Activated CD8-positive, alpha-beta memory T cell treated with anti-CD3 and anti-CD28 coated beads for 48 hours (primary cell): ENCODE results near the gene KCTD16.

Experiments
- DNase-seq, 3 experiments: peaks; one replicate each; pipeline ENCODE4 v3.0.0-alpha.2; 2020; ENCODE audit warnings: low read depth in 2 of 3, low spot score in 2 of 3

KCTD16 gene

DNA sequence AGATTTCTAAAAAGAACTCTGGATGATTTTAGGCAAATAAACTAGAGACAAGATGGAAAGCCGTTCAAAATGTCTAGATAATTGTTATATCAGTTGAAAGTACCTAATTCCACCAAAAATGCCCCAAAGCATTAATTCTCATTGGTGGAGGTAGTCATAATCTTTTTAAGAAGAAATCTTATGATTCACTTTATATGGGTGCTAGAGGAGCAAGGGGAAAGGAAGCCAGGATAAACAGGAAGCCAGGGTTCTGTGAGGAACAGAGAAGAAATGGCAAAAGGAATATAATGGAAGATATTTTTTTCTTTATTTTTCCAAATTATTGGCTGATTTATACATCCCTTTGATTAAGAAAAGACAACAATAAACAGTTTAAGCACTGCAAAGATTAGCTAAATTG lies 8.0 kb upstream of the KCTD16 start:
- no peak for DNase-seq

DNA sequence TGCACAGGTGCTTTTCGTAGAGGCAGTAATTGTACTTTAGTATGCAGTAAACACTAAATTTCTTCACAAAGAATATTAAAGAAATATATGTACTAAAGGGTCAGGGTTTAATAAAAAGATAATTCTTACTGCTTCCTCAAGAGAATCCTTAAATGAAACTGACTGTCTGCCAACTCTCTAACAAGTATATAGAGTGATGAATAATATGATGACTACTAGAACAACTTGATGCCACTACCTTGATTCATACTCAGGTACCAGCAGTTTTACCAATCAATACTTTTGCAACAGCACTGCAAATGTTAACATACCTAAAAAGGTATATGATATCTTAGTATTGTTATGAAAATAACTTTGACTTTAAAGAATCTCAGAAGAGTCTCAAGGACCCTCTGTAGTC lies 4.0 kb upstream of the KCTD16 start:
- DNase-seq = no peak

- DNase-seq = no peak
Observed at GRCh38 chr5:144167998-144168397, 2.7 kb upstream of the KCTD16 start.

GRCh38 chr5:144169904-144170275 lies 783 bp upstream of the KCTD16 start:
- no peak for DNase-seq

- DNase-seq = no peak
Observed at GRCh38 chr5:144173766-144174165, 3.1 kb downstream of the KCTD16 start.

DNA sequence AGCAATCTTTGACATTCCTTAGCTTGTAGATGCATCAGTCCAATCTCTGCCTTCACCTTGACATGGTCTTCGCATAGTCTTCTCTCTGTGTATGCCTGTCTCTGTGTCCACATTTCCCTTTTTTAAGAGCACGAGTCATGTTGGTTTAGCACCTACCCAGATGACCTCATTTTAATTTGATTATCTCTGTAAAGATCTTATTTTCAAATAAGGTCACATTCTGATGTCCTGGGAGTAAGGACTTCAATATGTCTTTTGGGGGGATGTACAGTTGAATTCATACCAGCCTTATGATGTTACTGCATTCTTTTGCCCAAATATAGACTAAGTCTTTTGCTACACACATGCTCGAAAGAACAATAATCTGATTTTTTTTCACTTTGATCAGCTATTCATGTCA lies 6.9 kb downstream of the KCTD16 start:
- no peak for DNase-seq

- no peak for DNase-seq
Observed at GRCh38 chr5:144179226-144179625, 8.6 kb downstream of the KCTD16 start.

DNA sequence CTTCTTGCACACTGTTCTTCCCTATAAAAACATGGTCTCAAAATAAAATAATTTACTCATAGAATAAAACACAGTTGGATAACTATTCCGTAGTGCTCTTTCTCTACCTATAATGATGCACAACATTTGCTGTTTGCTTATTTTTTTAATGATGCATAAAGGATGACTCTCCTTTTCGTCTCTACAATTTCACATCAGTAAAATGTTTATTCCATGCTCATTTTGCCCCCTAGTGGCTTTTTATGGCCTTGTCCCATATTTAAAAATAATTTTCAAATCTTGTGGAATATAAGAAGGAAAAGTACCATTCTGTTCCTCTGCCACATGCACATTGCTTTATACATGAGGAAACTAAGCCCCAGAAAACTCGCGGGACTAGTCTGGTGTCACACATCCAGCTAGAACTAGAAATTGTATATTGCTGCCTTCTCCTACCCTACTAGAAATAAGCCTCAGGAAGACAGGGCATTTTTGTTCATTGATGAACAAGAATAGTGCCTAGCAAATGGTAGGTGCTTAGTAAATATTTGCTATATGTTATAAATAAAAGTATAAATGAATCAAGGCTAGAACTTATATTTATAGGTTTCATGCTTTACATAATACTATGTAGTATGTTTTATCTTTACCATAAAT lies 12.7 kb downstream of the KCTD16 start:
- no peak for DNase-seq

DNA sequence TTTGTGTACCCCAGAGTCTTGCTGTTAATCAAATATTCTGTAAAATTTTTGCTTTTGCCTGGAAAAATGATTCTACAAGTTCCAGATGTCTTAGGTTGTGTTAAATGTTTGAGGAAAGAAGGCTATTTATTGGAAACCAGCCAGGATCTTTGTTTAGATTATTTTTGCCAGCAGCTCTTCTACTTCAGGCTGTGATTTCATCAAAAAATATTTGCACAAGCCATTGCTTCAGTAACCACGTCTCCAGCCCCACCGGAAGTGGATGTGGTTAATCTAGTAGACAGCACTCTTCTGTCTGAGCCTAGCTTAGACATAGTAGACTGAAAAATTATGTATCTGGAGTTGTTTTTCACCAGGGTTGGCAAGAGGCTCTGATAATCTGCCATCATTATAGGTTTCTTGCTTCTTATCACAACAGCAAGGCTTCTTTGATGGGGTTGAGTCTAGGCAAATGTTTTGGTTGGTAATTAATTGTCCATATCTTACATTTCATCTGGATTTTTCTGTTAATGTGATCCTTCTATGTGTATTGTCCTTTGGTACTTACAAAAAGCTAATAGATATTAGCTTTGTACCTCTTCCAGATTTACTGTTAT lies 17.1 kb downstream of the KCTD16 start:
- peak in 1 of 3 experiments; percentile 36 for DNase-seq

GRCh38 chr5:144189800-144190429 lies 19.2 kb downstream of the KCTD16 start:
- DNase-seq = peak in 2 of 3 experiments; percentile 26 to 38

DNA sequence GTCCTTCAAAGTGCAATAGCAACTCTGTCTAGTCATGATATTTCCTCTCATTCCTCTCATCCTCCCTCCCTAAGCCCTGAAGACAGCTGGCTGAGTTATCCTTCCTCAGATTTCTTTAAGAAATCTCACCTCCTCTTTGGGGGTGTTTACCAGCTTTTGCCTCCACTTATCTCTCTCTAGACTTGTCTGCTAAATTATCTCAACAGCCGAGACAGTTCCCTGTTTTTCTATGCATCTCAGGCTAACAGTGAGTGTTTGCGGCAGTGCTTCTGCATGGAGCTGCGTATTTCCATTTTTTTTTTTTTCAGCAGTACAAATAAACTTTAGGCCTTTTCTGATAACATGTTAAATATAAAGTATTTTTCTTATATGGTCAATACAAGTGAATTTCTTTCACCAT lies 20.9 kb downstream of the KCTD16 start:
- DNase-seq = no peak

GRCh38 chr5:144191998-144192397 lies 21.3 kb downstream of the KCTD16 start:
- DNase-seq = no peak

DNA sequence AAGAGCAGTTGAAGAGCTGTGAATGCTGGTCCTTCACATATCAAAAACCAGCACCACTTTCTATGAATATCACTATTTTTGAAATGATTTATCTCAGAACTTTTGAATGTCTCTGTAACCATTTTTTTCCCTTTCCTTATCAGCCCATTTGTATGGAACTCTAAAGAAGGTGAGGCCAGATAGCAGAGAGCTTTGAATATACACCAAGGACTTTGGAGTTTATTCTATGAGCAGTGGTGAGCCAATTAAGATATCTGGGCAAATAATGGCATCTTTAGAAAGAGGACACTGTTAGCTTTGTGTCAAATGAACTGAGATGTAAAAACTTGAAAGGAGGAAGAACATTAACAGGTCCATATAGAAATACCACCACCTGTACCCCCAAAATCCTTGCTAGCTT lies 22.0 kb downstream of the KCTD16 start:
- no peak for DNase-seq

GRCh38 chr5:144194144-144194543 lies 23.5 kb downstream of the KCTD16 start:
- DNase-seq = no peak

GRCh38 chr5:144195448-144195847 lies 24.8 kb downstream of the KCTD16 start:
- DNase-seq = no peak

DNA sequence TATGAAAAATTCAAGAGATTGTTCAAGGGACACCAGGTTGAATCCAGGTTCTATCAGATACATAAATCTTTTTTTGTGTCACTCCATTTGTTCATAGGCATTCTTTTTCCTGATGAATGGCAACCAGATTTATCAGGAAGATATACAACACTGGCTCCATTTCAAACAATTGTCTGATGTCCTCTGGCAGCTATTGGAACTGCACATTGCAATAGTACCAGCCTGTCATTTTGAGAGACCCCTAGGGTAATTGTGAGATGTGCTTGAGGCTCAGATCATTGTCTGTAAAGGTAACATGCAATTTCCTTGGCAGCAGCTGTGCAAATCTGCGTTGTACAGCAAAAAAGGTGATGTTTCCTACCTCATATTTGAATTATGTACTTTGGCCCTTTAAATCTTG lies 25.9 kb downstream of the KCTD16 start:
- no peak for DNase-seq

- no peak for DNase-seq
Observed at GRCh38 chr5:144198386-144198785, 27.7 kb downstream of the KCTD16 start.

DNA sequence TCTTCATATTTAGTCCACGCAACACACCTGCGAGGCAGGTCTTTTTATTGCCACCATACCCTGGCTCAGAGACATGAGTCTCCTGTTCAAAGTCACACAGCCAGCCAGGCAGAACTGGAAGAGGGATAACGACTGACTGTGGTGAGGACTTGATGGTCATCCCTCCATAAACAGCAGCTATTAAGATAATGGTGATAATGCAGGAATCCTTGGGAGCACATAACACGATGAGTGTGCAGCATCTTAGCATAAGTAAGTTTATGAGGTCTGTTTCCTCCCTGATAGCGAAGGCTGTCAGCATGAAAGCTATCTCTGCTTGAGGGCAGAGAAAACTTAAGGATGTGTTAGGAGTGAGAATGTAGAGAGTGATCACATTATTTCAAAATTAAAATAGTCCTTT lies 30.9 kb downstream of the KCTD16 start:
- no peak for DNase-seq

DNA sequence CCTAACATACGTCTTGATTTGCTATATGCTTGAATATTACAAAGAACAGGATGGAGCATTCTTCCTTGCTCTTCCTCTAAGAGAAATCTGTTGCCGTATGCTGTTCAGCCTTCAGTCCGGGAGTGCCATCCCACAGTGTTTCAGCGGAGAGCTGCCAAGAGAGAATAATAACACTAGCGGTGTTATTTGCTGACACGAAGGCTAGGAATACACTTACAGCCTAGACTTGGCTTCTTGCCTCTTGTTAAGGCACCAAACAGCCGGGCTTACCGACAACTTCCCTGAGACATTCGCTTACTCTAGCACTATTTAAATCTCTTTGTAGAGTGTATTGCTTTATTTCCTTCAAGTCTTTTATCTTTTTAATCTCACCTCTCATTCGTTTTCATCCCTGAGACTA lies 31.4 kb downstream of the KCTD16 start:
- no peak for DNase-seq

GRCh38 chr5:144202726-144203125 lies 32.1 kb downstream of the KCTD16 start:
- DNase-seq = no peak

- DNase-seq = no peak
Observed at GRCh38 chr5:144203750-144204596, 33.3 kb downstream of the KCTD16 start.

DNA sequence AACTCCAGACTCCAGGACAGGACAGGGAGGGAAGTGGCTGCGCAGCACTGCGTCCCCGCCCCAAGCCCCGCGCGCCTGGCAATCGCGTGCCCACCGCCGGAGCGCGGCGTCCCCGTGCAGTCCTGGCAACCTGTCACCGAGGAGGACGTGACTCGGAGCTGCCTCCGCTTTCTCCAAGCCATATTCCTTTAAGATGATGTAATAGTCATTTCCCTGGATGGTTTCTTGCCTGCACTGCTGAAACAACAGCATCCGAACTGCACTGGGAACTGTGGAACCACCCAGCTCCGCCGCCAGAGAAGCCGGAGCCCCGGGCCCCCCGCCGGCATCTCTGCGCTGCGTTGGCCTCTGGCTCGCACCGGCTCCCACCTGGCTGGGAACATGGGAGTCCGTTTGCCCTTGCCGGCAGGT lies 34.5 kb downstream of the KCTD16 start:
- DNase-seq = no peak
